Keratinocyte (primary cell): ENCODE results near the gene VPS13D.

Source experiments
- EZH2 ChIP-seq: IDR thresholded peaks from one replicate; pipeline ENCODE4 v1.6.1; 2012; ENCODE audit warnings: inconsistent platforms, mild to moderate bottlenecking, low read length, moderate library complexity
- TF ChIP-seq, protein P1 (sequence below), 3 experiments: IDR thresholded peaks in 1 of 3; conservative IDR thresholded peaks in 1 of 3; optimal IDR thresholded peaks in 1 of 3; 2 replicates in 2 of 3; 3 replicates in 1 of 3; pipeline versions ENCODE3 to v1.5.1; 2011; ENCODE audit warnings: low read length in 3 of 3, mild to moderate bottlenecking in 3 of 3, moderate library complexity in 2 of 3, control low read depth in 1 of 3, inconsistent platforms in 1 of 3; ENCODE audit not compliant: insufficient read depth in 2 of 3; ENCODE audit errors: extremely low read depth in 1 of 3

- TF ChIP-seq, protein P1, sequence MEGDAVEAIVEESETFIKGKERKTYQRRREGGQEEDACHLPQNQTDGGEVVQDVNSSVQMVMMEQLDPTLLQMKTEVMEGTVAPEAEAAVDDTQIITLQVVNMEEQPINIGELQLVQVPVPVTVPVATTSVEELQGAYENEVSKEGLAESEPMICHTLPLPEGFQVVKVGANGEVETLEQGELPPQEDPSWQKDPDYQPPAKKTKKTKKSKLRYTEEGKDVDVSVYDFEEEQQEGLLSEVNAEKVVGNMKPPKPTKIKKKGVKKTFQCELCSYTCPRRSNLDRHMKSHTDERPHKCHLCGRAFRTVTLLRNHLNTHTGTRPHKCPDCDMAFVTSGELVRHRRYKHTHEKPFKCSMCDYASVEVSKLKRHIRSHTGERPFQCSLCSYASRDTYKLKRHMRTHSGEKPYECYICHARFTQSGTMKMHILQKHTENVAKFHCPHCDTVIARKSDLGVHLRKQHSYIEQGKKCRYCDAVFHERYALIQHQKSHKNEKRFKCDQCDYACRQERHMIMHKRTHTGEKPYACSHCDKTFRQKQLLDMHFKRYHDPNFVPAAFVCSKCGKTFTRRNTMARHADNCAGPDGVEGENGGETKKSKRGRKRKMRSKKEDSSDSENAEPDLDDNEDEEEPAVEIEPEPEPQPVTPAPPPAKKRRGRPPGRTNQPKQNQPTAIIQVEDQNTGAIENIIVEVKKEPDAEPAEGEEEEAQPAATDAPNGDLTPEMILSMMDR (optimal IDR thresholded peaks at IDR 0.05 in 1 of 3, IDR thresholded peaks at IDR 0.05 in 1 of 3, conservative IDR thresholded peaks at IDR 0.05 in 1 of 3; ENCODE audit: extremely low read depth in 1 of 3, insufficient read depth in 2 of 3, low read length in 3 of 3) = no peak
- TF ChIP-seq EZH2 = no peak
These were observed 112.7 kb downstream of the VPS13D start for GRCh38 chr1:12342401-12343003.
